Myocyte (in vitro differentiated cells): ENCODE data around the gene NOL7. TPM values are rescaled to one million over a fixed set of nuclear protein-coding genes. Genes with fewer than 3 reads are reported as not detected.

ENCODE experiments used
- DNase-seq: peaks from one replicate; pipeline ENCODE4 v3.0.0-alpha.2; 2012; ENCODE audit warnings: low read depth
- total RNA-seq: library from RNA; depleted of rRNA; stranded (reverse); fragments of >200 nt; gene quantifications from 2 replicates; pipeline ENCODE4 v1.2.3, GENCODE V29; 2014

The NOL7 gene
- total RNA-seq, 1 donor from 2014 or later, result 59.9 TPM

GRCh38 chr6:13593720-13594119, 21.4 kb upstream of the NOL7 start:
- DNase-seq, result no peak

- DNase-seq, result no peak
Measured at GRCh38 chr6:13597073-13597472, 18.1 kb upstream of the NOL7 start.

DNA sequence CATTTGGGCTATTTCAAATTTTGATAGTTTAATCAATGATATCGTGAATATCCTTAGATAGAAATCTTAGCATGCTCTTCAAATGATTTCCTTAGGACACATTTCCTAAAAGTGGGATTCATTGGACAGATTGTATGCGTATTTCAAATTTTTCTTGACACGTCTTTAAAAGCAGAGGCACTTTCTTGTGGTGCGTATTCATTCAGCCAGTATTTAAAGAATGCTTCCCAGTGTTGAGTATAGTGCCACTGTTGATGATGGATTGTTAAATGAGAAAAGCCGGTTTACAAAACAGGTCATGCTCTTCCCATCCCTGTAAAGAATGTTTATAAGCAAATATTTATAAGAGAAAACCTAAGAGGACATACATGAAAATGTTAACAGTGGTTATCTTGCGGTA, 15.1 kb upstream of the NOL7 start:
- DNase-seq, result no peak

- DNase-seq, result no peak
Measured at GRCh38 chr6:13604135-13604534, 11.0 kb upstream of the NOL7 start.

- DNase-seq, result no peak
Measured at GRCh38 chr6:13604546-13605416, 10.4 kb upstream of the NOL7 start.

DNA sequence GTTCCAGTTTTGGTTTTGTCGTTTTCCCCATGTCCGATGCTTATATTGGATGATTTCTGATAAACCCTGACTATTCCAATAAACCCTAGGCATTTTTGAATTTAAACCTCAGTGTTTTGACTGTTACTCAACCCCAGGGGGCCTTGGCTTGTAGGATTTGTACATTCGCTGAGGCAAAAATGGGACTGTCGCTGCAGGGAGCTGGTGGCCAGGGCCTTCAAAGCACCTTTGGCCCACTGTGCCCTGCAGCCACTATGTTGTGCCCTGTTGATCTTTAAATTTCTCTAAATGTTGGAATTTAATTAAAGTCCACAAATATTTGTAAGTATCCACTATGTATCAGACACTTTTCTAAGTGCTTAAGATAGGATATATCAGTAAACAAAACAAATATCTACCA, 9.5 kb upstream of the NOL7 start:
- DNase-seq, result no peak

GRCh38 chr6:13611715-13612114, 3.4 kb upstream of the NOL7 start:
- DNase-seq, result peak; percentile 17

DNA sequence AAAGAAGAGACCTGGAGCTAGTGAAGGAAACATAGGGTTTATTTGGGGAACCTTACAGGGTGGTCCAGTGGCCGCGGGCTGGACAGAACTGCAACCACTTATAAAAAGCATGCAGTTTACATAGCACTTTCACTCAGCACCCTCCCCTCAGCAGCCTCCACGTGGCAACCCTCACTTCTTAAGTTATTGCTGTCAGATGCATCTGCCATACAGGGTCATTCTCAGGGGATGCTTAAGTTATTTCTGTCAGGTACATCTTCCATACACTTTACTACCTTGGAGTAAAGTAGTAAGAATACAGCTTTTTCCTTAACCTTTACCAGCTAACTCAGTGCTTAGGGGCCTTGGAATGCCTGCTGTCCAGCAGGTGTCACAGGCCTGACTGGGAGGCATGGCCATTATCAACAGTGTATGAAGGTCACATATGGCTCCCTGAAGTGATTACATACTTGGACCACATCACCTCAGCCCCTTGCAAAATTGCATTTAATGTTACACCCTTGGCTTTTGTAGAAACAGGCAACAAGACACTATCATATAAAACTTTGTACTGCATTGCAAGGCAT, 2.0 kb upstream of the NOL7 start:
- no peak for DNase-seq

GRCh38 chr6:13614126-13614925, 809 bp upstream of the NOL7 start:
- peak; percentile 77 for DNase-seq

- peak; percentile 54 for DNase-seq
Measured at GRCh38 chr6:13615792-13616120, 621 bp downstream of the NOL7 start.

DNA sequence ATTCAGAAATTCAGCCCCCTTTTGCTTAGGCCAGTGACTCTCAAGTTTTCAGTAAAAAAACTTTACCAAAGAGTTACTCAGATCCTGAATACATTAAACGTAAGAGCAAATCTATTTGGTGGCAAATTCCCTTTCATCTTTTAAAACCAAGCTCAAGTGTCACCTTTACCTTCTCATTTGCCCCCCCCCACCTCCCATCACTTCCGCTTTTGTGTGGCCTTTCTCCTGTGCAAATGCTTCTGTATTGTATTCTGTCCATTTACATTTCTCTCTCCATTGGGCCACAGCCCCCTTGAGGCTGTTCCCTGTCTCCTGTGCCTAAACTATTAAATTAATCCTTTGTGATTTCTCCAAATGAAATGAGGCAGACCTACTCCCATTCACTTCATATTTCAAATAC, 1.9 kb downstream of the NOL7 start:
- no peak for DNase-seq

- DNase-seq, result peak; percentile 36
Measured at GRCh38 chr6:13624871-13625288, 9.7 kb downstream of the NOL7 start.

DNA sequence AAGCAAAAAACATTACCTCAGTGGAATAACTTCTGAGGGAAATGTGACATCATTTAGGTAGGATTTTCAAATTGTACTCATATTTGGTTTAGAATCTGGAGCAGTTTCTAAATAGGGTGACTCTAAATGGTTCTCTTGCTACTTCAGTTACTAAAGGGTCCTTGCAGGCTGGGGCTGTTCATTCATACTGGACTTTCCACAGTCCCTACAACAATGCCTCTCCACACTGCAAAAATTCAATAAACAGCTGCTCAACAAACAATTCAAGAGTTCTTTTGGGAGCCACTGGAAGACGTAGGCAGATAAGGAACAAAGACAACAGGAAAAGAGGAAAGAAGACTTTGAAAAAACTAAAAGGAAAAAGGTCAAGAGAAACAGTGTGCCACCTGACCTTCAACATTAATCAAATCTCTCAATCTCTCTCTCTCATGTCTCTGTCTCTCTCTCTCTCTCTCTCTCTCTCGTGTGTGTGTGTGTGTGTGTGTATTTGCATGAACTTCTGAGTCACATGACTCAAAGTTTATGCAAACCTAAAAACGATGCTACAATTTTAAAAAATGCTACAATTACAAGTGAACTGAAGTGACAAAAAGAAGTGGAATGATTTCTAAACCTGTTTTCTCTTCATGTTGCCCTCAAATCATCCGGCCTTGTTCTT, 14.5 kb downstream of the NOL7 start:
- no peak for DNase-seq

GRCh38 chr6:13630499-13630898, 15.4 kb downstream of the NOL7 start:
- DNase-seq, result no peak

DNA sequence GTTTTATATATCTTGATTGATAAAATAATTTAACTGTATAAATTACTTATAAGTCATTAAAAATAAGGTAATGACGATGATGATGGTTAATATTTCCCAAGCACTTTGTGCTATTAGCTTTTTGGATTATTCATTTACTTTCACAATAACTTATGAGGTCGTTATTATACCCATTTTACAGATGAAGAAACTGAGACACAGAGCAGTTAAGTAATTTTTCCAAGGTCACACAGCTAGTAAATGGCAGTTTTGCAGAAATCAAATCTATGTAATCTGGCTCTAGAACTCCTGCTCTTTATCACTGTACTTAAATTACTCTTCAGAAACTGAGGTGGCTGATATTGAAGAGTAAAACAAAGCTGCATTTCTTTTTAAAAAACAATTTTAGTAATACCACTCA, 18.2 kb downstream of the NOL7 start:
- no peak for DNase-seq

GRCh38 chr6:13635948-13636658, 21.0 kb downstream of the NOL7 start:
- DNase-seq, result no peak

DNA sequence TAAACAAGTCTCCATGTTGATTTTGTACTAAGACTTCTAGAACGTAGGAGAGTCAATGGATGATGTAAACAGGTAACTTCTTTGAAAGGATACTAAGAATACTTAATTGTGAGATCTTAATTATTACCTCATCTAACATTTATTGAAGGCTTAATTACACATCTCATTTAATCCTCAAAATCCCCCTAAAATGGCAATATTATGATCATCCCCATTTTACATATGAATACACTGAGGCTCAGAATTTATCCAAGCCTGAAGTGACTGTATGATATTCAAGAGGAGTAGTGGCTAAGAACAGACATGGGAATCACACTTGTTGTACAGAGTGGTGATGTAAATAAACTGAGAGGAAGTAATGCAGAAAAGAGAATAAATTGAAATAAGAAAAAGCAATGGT, 22.9 kb downstream of the NOL7 start:
- DNase-seq, result no peak

GRCh38 chr6:13638626-13639025, 23.5 kb downstream of the NOL7 start:
- DNase-seq, result no peak

DNA sequence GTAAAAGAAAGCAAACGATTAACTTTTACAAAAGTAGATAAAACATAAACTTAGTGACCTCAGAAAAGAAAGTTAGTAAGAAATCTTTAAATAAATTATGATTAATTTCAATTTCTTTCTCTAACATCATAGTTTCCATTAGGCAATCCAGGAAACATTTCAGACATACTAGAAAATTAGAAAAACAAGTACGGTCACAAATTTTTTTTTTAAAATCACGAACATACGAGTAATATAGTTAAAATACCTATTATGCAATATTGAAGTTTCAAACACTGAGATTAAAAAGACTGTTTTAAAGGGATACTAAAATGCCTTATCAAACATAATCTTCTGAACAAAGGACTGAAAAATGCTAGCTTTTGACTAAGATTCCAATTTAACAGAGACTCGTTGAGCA, 26.2 kb downstream of the NOL7 start:
- DNase-seq, result no peak

GRCh38 chr6:13643125-13643524, 28.0 kb downstream of the NOL7 start:
- no peak for DNase-seq

- DNase-seq, result no peak
Measured at GRCh38 chr6:13648850-13649249, 33.7 kb downstream of the NOL7 start.
